D721Med (cell line): ENCODE measurements around the gene NDUFAF2.

Source experiments
- DNase-seq: peaks from one replicate; pipeline ENCODE4 v3.0.0; 2011; ENCODE audit warnings: low spot score; ENCODE audit not compliant: insufficient read length
- FAIRE-seq: peaks from 2 replicates; lab custom pipeline; 2011; peaks lifted over from hg19 to GRCh38; lab: Jason Lieb, UNC
- CTCF ChIP-seq: IDR thresholded peaks from 2 replicates; pipeline ENCODE4 v1.5.1; 2012; ENCODE audit warnings: mild to moderate bottlenecking, control low read depth; ENCODE audit not compliant: insufficient read depth; ENCODE audit errors: missing control alignments

The NDUFAF2 gene

DNA sequence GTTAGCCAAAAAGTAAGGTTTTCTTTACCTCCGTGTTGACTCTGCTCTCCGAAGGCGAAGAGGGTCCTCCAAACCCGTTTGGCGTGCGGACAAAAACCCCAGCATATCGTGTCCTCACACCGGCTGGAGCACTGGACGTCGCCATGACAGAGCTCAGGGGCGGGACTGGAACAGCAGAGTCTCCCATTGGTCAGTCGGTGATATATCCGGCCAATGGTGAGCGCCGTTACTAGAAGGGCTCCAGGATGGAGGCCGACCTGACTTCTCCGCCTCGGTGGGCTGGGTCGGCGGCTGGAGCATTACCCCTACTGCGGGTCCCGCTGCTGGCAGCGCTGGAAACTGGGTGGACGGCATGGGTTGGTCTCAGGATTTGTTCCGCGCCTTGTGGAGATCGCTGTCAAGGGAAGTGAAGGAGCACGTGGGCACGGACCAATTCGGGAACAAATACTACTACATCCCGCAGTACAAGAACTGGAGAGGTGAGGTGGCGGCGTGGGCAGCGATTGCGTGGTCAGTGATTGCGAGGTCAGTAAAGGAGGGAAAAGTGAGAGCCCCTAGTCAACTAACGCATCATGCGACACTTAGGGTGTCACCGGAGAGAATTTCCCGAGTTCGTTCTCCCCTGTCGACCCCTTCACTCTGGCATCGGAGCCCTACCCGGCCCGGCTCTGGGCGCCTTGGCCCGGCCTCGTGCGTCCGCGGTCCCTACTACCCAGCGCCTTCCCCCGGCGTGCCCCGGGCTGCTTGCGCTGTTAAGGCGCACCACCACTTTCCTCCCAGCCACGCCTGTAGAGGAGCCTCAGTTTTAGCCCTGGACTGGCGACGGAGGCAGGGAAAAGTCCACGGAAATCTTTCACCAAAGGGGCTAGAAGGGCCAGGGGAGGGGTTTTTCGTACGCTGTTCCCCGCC is at the start of gene NDUFAF2, which contains the start of gene ERCC8:
TSS of gene NDUFAF2 (plus strand) at position 302 of the 909 bp plus-strand sequence. CDS start at position 353, 51 bp downstream.
TSS of gene ERCC8 (minus strand) at position 167 of the 909 bp plus-strand sequence. CDS start at position 105, 62 bp downstream.
- TF ChIP-seq CTCF = no peak
- DNase-seq (peak; percentile 86), FAIRE-seq (no peak)

- no peak for TF ChIP-seq CTCF
- FAIRE-seq (no peak), DNase-seq (no peak)
Observed at GRCh38 chr5:60896991-60897390, 48.0 kb upstream of the NDUFAF2 start.

DNA sequence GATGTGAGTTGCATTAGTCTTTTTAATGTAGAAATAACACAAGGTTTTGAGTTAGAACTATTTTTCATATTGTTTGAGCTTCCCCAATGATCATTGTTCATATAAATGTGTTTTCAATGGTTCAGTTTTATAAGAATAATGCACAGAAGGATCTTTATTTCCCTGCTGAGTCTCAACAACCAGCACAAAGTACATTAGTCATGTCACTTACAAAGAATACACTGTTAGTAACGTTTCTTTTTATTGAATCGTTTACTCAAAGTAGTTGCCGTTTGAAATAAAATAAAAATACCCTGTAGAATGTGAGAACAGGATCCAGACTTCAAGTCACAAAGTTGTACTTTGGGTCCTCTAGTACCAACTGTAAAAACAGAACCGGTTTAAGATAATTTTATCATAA is 41.6 kb upstream of the NDUFAF2 start:
- TF ChIP-seq CTCF = no peak
- DNase-seq (no peak), FAIRE-seq (no peak)

GRCh38 chr5:60916646-60917045 is 28.4 kb upstream of the NDUFAF2 start:
- FAIRE-seq = no peak
- no peak for DNase-seq
- no peak for TF ChIP-seq CTCF

DNA sequence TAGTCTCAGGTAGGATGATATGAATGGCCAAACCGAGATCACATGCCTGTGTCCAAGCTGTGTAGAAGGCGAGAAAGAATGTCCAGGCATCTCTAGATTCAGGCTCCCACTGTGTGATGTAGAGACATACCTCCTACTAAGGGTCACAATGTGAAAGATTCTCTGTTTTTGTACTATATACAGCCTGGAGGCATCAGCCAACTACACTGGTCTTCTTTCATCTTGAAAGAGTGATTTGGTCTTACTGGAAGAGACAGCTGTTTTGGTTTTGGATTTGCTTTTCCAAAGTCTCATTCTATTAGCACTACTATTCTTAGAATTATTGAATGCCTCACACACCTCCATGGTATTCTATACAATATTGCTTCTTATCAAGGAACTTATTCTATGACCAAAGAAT is 26.5 kb upstream of the NDUFAF2 start:
- no peak for FAIRE-seq
- no peak for TF ChIP-seq CTCF
- no peak for DNase-seq

DNA sequence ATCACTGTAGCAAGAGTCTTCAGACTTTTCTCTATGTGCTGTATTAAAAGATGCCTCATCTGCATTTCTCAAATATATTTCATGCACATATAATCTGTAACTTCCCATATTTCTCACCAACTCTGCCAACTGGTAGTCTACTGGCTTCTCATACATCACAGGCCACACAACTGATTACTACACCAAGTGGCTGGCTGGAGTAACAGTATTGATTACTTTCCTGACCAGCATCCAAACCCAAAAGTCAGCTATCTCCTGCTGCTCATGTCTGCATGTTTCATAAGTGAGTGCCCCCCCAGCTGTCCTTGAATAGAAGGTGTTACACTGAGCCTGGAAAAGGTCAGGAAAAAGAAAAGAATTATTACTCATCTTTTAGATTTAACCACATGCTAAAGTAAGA is 17.6 kb upstream of the NDUFAF2 start:
- TF ChIP-seq CTCF = no peak
- DNase-seq = no peak
- no peak for FAIRE-seq

DNA sequence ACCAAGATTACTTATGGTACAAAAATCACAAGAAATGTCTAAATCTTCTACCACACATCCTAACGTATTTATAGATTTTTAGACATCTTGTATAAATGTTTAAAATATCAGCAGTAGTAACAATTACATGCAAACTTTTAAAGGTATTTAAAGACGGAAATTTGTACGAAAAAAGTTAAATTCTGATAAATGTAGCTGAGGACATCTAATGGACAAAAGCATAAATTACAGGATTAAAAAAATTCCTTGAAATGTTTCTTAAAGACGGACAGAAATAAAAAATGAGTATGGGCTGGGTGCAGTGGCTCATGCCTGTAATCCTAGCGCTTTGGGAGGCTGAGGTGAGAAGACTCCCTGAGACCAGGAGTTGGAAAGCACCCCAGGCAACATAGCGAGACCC is 16.0 kb upstream of the NDUFAF2 start:
- FAIRE-seq (no peak), DNase-seq (no peak)
- TF ChIP-seq CTCF = peak; percentile 16
